Esophagus squamous epithelium (tissue), 5 donors: ENCODE measurements around the gene KCTD2. TPM values are rescaled to one million over a fixed set of nuclear protein-coding genes. Genes with fewer than 3 reads are reported as not detected.

Experiments used
- DNase-seq: peaks from one replicate; lab custom pipeline; 2025; lab: John Stamatoyannopoulos, UW
- H3K27ac ChIP-seq, 4 donors: fragments of 200-600 bp; sonication (generic); one replicate each; pipeline ENCODE4 v1.5.1; 2016 to 2019; ENCODE audit warnings: mild to moderate bottlenecking in 1 of 4
- H3K27me3 ChIP-seq, 4 donors: fragments of 200-600 bp; sonication (generic); 1 replicate in 3 of 4; 2 replicates in 1 of 4; pipeline versions ENCODE4 v1.5.1 to v1.6.0; 2017 to 2021; ENCODE audit warnings: antibody characterized with exemption in 1 of 4
- H3K36me3 ChIP-seq, 3 donors: fragments of 200-600 bp; sonication (generic); one replicate each; pipeline ENCODE4 v1.5.1; 2016 to 2019
- H3K4me1 ChIP-seq, 3 donors: fragments of 200-600 bp; sonication (generic); one replicate each; pipeline ENCODE4 v1.5.1; 2017 to 2019
- H3K4me3 ChIP-seq, 4 donors: fragments of 200-600 bp; sonication (generic); 1 replicate in 3 of 4; 2 replicates in 1 of 4; pipeline ENCODE4 v1.5.1; 2016 to 2019; ENCODE audit warnings: mild to moderate bottlenecking in 2 of 4, moderate library complexity in 1 of 4
- H3K9me3 ChIP-seq, 3 donors: fragments of 200-600 bp; sonication (generic); one replicate each; pipeline ENCODE4 v1.5.1; 2016 to 2019
- POLR2A ChIP-seq, 4 donors: fragments of 450-650 bp; IDR thresholded peaks; one replicate each; pipeline ENCODE4 v1.6.1; 2017; ENCODE audit warnings: antibody characterized with exemption in 4 of 4, mild to moderate bottlenecking in 4 of 4, moderate library complexity in 3 of 4
- WGBS, 2 donors: methylation state at CpG; one replicate each; pipeline ENCODE4 v1.1.5; 2018; 5-methylcytosine and 5-hydroxymethylcytosine counted together
- intact Hi-C: fragments of 100-400 bp; cut with DNase I; formaldehyde crosslinking; loops from one replicate; pipeline ENCODE4 v1.15.0; 2022
- total RNA-seq, 4 donors: library from RNA; depleted of rRNA; stranded (reverse); fragments of >200 nt; gene quantifications; one replicate each; pipeline ENCODE4 v1.1.0, GENCODE V29; 2016
- TF ChIP-seq, protein P1 (sequence below), 6 experiments: fragments of 450-650 bp in 4 of 6; fragments of 200-600 bp in 2 of 6; sonication (generic) in 2 of 6; IDR thresholded peaks; one replicate each; pipeline ENCODE4 v1.5.1; 2016 to 2019; ENCODE audit warnings: antibody characterized with exemption in 6 of 6, mild to moderate bottlenecking in 4 of 6, moderate library complexity in 4 of 6
- donor health status: DM: yes; HTN: yes; CAD: no.

Gene KCTD2
- total RNA-seq, 4 donors from 2014 or later = 11.5 to 17.6 (median 14.2) TPM

DNA sequence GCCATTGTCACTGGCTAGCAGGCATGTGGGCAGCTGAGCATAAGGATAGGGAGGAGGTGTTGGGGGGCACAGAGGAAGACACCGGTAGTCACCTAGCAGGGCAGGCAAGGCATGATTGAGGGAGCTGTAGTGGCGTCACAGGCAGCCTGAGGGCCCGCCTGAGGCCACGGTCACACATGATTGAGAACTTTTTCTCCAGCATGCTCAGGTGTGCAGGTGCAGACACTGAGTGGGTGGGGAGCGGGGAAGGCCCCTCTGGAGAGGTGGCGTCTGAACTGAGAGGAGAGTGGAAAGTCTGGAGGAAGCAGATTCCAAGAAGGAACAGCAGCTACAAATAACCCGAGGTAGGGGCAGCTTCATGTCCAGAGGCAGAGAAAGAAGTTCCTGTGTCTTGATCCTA lies 51.8 kb downstream of the KCTD2 start:
- Histone ChIP-seq H3K27ac (no peak overlapping the region), H3K4me1 (peaks cover 6 to 41% (median 17%) of the 10 kb centered on the region in 3 donors), H3K4me3 (no peak overlapping the region), H3K36me3 (peaks cover 0 to 36% (median 7%) of the 10 kb centered on the region in 3 donors), H3K27me3 (no peaks in the 10 kb centered on the region), H3K9me3 (no peaks in the 10 kb centered on the region)
- DNase-seq = no peak
- intact Hi-C loops = no loop called here
- WGBS, 2 donors = 50 to 76% methylated on average over 7 of the region's 7 CpGs
- TF ChIP-seq POLR2A (IDR thresholded peaks at IDR 0.05) = no peak
- TF ChIP-seq, protein P1, sequence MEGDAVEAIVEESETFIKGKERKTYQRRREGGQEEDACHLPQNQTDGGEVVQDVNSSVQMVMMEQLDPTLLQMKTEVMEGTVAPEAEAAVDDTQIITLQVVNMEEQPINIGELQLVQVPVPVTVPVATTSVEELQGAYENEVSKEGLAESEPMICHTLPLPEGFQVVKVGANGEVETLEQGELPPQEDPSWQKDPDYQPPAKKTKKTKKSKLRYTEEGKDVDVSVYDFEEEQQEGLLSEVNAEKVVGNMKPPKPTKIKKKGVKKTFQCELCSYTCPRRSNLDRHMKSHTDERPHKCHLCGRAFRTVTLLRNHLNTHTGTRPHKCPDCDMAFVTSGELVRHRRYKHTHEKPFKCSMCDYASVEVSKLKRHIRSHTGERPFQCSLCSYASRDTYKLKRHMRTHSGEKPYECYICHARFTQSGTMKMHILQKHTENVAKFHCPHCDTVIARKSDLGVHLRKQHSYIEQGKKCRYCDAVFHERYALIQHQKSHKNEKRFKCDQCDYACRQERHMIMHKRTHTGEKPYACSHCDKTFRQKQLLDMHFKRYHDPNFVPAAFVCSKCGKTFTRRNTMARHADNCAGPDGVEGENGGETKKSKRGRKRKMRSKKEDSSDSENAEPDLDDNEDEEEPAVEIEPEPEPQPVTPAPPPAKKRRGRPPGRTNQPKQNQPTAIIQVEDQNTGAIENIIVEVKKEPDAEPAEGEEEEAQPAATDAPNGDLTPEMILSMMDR (IDR thresholded peaks at IDR 0.05) = no peak

DNA sequence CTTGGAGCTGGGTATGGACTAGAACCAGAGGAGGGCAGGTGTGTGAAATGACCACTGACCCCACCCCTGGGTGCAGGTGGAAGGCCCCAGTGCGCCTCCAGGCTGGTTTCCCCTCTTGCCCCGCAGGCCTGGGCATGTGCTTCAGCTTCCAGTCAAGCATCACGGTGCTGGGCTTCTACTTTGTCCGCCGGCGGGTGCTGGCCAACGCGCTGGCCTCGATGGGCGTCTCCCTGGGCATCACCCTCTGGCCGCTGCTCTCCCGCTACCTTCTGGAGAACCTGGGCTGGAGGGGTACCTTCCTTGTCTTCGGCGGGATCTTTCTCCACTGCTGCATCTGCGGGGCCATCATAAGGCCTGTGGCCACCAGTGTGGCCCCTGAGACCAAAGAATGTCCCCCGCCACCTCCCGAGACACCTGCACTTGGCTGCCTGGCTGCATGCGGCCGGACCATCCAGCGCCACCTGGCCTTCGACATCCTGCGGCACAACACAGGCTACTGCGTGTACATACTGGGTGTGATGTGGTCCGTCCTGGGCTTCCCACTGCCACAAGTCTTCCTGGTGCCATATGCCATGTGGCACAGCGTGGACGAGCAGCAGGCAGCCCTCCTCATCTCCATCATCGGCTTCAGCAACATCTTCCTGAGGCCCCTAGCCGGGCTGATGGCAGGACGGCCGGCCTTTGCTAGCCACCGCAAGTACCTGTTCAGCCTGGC lies 53.0 kb downstream of the KCTD2 start:
- TF ChIP-seq POLR2A (IDR thresholded peaks at IDR 0.05) = no peak
- TF ChIP-seq, protein P1 (IDR thresholded peaks at IDR 0.05) = no peak
- H3K27me3 ChIP-seq = no peaks in the 10 kb centered on the region
- H3K4me1 ChIP-seq = peaks cover 2 to 29% (median 8%) of the 10 kb centered on the region in 3 donors
- intact Hi-C loops = loop anchor here (10.0 kb wide), 1 partner anchor 135 kb away; no protein-coding TSS in a partner anchor
- H3K36me3 ChIP-seq = peaks cover 4 to 48% (median 7%) of the 10 kb centered on the region in 3 donors
- no peaks in the 10 kb centered on the region for H3K9me3 ChIP-seq
- 95 to 98% methylated on average over 10 to 20 of the region's 31 CpGs for WGBS, 2 donors
- DNase-seq = no peak
- no peak overlapping the region for H3K4me3 ChIP-seq
- no peak overlapping the region for H3K27ac ChIP-seq

DNA sequence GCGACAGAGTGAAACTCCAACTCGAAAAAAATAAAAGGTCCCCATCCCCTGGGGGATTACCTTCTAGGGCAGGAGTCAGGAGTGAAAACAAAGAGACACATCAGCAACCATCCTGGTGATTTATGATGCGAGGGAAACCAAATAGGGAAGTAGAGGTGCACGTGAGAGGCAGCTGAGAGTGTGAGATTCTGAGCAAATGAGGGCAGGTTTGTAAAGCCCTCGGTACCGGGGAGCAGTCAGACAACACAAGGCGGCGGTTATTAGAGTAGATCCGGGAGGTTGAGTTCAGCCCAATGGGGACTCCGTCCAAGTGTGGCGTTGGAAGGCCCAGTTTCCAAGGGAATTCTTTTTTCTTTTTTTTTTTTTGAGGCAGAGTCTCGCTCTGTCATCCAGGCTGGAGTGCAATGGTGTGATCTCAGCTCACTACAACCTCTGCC lies 55.4 kb downstream of the KCTD2 start:
- WGBS, 2 donors = 54 to 62% methylated on average over 12 of the region's 12 CpGs
- H3K4me3 ChIP-seq = no peak overlapping the region
- H3K36me3 ChIP-seq = peaks cover 4 to 52% (median 7%) of the 10 kb centered on the region in 3 donors

DNA sequence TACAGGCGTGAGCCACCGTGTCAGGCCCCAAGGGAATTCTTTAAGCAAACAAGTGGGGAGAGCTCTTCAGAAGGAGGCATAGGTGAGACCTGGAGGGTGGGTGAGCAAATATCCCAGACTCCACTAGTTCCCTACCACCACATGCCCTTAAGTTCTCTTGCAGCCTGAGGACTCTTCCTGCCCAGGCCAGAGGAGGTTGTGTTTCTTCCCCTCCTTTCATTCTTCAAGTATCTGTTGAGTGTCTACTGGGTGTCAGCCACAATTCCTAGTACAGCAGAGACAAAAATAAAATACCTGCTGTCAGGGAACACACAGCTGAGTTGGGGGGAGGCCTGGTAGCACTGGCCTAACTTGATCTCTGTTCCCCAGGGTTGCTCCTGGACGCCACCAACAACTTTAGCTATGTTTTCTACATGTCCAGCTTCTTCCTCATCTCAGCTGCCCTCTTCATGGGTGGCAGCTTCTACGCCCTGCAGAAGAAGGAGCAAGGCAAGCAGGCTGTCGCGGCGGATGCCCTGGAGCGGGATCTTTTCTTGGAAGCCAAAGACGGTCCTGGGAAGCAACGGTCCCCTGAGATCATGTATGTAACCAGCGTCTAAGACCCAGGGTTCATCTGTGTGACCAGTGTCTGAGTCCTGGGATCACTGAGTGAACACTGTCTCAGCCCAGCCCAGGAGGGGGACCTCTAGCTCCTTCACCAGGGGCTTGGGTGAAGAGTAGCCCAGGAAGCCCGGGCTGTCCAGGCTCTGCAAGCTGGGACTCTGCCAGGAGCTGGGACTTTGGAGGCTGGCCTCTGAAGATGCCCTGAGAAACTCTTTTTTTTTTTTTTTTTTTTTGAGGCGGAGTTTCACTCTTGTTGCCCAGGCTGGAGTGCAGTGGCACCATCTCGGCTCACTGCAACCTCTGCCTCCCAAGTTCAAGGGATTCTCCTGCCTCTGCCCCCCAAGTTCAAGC lies 56.9 kb downstream of the KCTD2 start:
- DNase-seq = no peak
- TF ChIP-seq, protein P1 (IDR thresholded peaks at IDR 0.05) = no peak
- no peak for TF ChIP-seq POLR2A (IDR thresholded peaks at IDR 0.05)
- Histone ChIP-seq H3K4me1 (peaks cover under 1 to 4% (median 2%) of the 10 kb centered on the region in 3 donors), H3K27me3 (no peaks in the 10 kb centered on the region), H3K27ac (no peak overlapping the region), H3K36me3 (peaks cover 4 to 40% (median 7%) of the 10 kb centered on the region in 3 donors), H3K9me3 (no peaks in the 10 kb centered on the region), H3K4me3 (no peak overlapping the region)
- intact Hi-C loops = loop anchor here (10.0 kb wide), 1 partner anchor 139 kb away; no protein-coding TSS in a partner anchor
- WGBS, 2 donors = 64 to 100% methylated on average over 3 to 9 of the region's 14 CpGs

More for the DNA sequence above, 55.4 kb downstream of the KCTD2 start:
- H3K27me3 ChIP-seq = no peaks in the 10 kb centered on the region
- intact Hi-C loops = loop anchor here (10.0 kb wide), 1 partner anchor 138 kb away; no protein-coding TSS in a partner anchor
- H3K9me3 ChIP-seq = no peaks in the 10 kb centered on the region
- TF ChIP-seq, protein P1 (IDR thresholded peaks at IDR 0.05) = no peak
- no peak for TF ChIP-seq POLR2A (IDR thresholded peaks at IDR 0.05)
- DNase-seq = no peak
- no peak overlapping the region for H3K27ac ChIP-seq
- peaks cover 0 to 6% (median 0%) of the 10 kb centered on the region in 3 donors for H3K4me1 ChIP-seq
